Ammon's horn (tissue), 1 donor: ENCODE results near the gene RTKN.
"Not testable (repeated sequence)": the region's sequence is repeated elsewhere in the genome, so short reads cannot be mapped to it uniquely, and the experiment has no call there.

ENCODE experiments used
- DNase-seq: peaks from one replicate; pipeline ENCODE4 v3.0.0-alpha.2; 2016; ENCODE audit warnings: low spot score

The RTKN gene

GRCh38 chr2:74441690-74442482, at the start of gene RTKN:
RTKN (minus strand) TSS chr2:74441937; CDS start chr2:74441816, 121 bp downstream.
- DNase-seq = peak; percentile 1

GRCh38 chr2:74489906-74490305, 48.2 kb upstream of the RTKN start:
- no peak for DNase-seq

DNA sequence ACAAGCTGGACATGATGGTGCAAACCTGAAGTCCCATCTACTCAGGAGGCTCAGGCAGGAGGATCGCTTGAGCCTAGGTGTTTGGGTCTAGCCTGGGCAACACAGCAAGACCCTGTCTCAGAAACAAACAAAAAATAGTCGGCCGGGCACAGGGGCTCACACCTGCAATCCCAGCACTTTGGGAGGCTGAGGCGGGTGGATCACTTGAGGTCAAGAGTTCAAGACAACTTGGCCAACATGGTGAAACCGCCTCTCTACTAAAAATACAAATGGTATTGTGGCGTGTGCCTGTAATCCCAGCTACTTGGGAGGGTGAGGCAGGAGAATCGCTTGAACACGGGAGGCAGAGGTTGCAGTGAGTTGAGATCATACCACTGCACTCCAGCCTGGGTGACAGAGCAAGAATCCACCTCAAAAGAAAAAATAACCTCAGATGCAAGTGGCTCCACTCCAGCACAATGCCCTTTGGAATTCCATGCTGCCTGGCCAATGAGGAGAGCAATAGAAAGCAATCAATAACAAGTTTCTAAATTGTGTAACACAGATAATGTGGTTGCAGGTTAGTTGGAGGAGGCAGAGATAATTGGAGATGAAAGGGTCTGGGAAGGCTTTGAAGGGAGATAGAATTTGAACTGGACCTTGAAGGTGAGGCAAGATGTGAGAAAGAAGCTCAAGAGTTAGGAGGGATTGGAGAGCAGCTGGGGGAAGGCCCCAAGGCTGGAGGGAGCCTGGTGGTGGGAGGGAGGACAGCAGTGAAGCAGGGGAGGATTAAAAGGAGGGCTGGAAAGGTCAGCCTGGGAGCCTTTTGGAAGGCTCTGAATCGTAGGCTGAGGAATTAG, 47.1 kb upstream of the RTKN start:
- DNase-seq = no peak

DNA sequence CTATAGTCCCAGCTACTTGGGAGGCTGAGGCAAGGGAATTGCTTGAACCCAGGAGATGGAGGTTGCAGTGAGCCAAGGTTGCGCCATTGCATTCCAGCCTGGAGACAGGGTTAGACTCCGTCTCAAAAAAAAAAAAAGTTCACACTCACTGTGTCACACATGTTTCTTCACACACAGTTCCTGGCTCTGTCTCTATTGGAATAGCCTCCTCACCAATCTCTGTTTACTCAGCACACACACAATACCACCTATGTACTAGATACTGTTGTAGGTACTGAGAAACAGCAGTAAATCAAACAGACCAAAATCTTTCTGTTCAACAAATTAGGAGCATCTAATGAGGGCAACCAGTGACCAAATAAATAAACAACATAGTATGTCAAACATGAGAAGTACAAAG, 44.4 kb upstream of the RTKN start:
- DNase-seq = no peak

DNA sequence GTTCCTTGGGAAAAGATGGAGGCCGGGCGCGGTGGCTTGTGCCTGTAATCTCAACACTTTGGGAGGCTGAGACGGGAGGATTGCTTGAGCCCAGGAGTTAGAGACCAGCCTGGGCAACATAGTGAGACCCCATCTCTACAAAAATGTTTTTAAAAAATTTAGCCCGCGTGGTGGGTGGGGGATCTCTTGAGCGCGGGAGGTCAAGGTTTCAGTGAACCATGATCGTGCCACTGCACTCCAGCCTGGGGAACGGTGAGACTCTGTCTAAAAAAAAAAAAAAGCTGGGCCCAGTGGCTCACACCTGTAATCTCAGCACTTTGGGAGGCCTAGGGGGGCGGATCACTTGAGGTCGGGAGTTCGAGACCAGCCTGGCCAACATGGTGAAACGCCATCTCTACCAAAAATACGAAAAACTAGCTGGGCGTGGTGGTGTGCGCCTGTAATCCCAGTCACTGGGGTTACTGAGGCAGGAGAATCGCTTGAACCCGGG, 42.0 kb upstream of the RTKN start:
- DNase-seq = not testable (repeated sequence)

DNA sequence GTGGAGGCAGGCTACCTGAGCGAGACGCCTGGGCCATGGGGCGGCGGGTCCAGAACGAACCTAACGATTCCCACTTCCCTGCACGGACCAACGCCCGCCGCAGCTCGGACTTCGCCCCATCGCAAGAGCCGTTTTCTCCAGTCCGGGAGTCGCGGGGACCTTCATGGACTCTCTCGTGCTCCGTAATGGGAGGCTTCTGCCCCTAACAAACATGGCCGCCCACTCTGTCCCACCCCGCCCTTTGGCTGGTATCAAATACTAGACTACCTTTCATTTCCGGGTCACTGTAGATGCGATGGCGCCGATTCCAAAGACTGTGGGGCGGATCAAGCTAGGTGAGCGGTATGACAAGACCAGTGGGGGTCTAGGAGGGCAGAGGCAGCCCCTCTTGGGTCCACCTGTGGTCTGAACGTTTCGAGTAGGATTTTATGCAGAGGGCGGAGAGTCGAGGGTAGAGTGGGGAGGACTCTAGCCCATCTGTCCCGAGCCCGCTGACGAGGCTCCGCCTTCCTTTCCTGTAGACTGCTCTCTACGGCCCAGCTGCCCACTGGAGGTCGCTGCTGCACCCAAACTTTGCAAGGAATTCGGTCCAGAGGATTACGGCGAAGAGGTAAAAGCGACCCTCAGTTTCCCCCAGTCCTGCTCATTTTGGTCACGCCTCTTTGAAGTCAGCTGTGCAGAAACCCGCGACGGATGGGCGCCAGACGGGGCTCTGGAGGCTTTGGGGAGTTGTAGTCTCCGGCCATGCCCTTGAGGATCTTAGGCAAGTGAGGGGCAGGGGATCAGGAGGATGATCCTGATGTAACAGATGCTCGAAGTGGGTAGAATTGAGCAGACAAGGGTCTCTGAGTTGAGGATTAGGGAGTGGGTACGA, 41.3 kb upstream of the RTKN start, which contains the start of the genes CCDC142 and TTC31:
Gene CCDC142 (minus strand): TSS at position 198 of the 874 bp plus-strand sequence. CDS start 161 bp downstream, at position 37.
Gene TTC31 (plus strand): TSS at position 281 of the 874 bp plus-strand sequence. CDS start 15 bp downstream, at position 296.
- DNase-seq = peak; percentile 97

- no peak for DNase-seq
These were observed 40.4 kb upstream of the RTKN start for GRCh38 chr2:74481961-74482800.

GRCh38 chr2:74481431-74481830, 39.7 kb upstream of the RTKN start:
- DNase-seq = no peak

- no peak for DNase-seq
These were observed 33.2 kb upstream of the RTKN start for GRCh38 chr2:74474899-74475298.

DNA sequence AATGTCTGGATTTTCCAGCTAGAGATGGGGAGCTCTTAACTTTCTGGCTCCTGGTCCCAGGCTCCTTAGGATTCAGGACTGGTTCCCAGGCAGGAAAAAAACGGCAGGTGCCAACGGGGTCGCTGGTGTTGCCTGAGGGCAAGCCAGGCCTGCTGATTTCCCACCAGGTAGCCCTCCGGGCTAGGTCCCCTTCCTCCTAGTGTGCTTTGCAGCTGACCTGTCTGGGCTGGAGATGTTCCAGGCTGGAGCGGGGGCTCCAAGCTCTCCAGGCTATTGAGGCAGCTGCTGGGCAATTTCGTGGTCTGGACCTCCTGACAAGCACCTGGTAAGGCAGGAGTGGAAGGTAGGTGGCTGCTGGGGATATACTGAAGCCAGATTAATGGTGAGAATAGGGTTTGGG, 32.7 kb upstream of the RTKN start:
- DNase-seq = no peak

DNA sequence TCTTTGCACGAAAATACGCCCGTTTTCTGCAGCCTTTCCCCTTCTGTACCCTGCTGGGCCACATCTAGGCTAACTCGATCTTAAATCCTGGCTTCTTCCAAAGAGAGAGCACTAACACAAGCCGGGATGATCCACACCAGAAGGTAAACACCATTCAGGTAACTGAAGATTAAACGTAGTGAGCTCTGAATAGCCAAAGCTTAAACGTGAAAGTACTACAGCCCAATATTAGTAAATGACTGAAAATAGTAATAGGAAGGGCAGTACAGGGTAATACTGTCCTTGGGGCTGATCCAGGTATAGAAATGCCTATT, 31.2 kb upstream of the RTKN start:
- no peak for DNase-seq

DNA sequence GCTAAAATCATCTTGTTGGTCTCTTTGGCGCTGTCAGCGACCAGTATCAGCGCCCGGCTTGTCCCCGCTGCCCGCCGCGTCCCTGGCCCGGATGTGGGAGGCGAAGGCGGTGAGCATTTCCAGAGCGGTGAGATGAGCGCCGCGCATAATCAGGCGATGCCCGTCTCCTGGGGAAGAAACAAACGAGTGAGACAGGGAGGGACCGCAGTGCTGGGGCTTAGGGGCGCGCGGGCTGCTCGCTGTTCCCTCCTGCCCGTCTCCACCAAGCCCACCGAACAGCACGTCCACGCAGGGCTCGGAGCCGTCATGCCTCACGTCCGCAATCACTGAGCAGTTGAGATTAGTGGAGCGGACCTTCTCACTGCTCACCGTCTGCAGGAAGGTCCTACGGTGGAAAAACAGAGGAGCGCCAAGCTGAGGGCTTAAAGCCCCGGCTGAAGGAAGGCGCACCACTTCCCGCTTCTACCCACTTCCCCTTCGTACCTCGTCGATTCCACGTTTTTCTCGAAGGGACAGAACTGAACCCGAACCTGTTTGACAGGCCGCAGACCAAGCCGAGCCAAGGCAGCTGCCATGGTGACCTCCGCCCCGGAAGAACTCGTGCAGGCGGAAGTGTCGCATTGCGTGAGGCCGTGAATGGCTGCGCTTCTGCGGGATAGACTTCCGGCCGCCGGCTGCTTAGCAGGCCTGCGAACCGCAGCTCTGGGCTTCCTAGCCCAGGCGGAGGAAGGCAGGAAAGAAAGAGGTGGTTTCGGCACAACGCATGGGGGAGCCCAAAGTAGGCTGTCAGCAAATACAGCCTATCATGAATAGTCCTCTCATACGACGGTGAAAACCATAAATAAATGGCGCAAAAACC, 30.6 kb upstream of the RTKN start, which contains the start of gene MRPL53:
Gene MRPL53 (minus strand): TSS at position 595 of the 859 bp plus-strand sequence. CDS start 20 bp downstream, at position 575.
- DNase-seq = peak; percentile 97

DNA sequence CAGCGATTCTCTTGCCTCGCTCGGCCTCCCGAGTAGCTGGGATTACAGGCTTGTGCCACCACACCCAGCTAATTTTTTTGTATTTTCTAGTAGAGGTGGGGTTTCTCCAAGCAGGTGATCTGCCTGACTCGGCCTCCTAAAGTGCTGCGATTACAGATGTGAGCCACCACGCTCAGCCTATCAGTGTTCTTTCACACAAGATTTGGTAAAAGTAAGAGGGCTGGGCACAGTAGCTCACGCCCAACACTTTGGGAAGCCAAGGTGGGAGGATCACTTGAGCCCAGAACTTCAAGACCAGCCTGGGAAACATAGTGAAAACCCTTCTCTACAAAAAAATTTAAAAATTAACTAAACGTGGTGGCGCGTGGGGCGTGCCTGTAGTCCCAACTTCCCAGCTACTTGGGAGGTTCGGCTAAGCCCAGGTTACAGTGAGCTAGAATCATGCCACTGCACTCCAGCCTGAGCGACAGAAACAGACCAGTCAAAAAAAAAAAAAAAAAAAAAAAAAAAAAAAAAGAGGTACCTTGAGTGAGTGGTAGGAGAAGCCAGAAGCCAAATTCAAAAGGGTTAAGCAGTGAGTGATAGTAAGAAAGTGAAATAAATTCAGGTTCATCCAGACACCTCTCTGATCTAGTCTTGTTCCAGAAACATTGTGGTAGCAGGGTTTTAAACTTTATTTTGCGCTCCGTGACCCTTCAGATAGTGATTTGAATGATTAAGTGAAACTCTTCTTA, 29.8 kb upstream of the RTKN start:
- no peak for DNase-seq

- not testable (repeated sequence) for DNase-seq
These were observed 29.0 kb upstream of the RTKN start for GRCh38 chr2:74470742-74471141.

DNA sequence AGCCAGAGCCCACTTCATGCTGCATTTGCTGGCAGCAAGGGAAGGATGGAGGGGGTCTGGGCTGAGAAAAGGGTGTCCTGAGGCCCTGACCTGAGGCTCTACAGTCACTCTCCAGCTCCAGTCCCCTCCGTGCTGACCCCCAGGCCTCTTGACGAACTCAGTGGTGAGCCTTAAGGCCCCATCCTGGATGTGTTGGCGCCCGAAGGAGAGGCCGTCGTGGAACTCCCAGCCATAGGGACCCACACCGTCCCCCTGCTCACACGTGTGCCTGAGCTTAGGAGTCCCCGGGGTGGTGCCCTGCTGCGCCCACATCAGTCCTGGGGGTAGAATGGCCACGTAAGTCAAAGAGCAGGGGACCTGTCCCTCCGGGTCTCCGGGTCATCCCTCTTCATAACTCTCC, 22.7 kb upstream of the RTKN start:
- DNase-seq = no peak

DNA sequence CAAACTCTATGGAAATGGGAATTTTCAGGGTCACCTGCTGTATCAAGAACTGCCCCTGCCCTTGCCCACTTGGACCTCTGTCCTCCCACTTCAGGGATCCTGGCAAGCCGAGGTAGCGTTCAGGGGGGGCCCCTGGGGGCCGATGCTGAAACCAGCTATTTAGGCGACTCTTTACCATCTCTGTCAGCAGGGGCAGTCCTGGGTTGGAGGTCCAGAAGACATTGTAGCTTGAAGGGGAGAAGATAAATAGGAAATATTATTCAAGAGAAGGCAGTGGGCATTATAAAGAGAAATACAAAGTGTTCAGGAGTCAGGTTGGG, 21.0 kb upstream of the RTKN start:
- DNase-seq = no peak

- no peak for DNase-seq
These were observed 20.5 kb upstream of the RTKN start for GRCh38 chr2:74462054-74462785.

GRCh38 chr2:74461187-74462053, 19.7 kb upstream of the RTKN start:
- no peak for DNase-seq
